C4-2B (cell line): Measurements from ENCODE around the gene ANKS1B.

Experiments used
- ZFX ChIP-seq: fragments of 450-650 bp; IDR thresholded peaks from 2 replicates; pipeline ENCODE4 v1.6.1; 2017
- TF ChIP-seq, protein P1 (sequence below): fragments of 450-650 bp; conservative IDR thresholded peaks from 2 replicates; pipeline ENCODE4 v1.5.1; 2017; ENCODE audit warnings: mild to moderate bottlenecking

DNA sequence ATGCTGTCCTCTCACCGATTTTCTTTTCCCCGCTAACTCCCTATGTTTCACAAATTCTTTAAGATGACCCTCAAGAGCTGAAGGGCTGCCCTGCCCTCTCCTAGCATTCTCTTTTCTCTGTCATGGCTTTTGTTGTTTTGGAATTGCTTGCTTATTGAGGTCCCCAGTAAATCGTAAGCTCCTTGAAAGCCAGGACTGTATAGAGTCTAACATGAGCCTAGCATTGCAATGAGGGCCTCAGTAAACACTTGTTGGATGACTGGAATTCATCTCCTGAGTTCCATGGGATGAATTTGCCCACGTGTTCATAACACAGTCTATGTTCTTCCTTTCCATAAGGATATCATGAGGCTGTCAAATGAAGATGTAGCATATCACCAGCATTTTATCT is 1247.4 kb downstream of the ANKS1B start:
- TF ChIP-seq, protein P1, sequence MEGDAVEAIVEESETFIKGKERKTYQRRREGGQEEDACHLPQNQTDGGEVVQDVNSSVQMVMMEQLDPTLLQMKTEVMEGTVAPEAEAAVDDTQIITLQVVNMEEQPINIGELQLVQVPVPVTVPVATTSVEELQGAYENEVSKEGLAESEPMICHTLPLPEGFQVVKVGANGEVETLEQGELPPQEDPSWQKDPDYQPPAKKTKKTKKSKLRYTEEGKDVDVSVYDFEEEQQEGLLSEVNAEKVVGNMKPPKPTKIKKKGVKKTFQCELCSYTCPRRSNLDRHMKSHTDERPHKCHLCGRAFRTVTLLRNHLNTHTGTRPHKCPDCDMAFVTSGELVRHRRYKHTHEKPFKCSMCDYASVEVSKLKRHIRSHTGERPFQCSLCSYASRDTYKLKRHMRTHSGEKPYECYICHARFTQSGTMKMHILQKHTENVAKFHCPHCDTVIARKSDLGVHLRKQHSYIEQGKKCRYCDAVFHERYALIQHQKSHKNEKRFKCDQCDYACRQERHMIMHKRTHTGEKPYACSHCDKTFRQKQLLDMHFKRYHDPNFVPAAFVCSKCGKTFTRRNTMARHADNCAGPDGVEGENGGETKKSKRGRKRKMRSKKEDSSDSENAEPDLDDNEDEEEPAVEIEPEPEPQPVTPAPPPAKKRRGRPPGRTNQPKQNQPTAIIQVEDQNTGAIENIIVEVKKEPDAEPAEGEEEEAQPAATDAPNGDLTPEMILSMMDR: no peak
- no peak for TF ChIP-seq ZFX
